ENCODE measurements around the gene KCNN1. TPM values are rescaled to one million over a fixed set of nuclear protein-coding genes. Genes with fewer than 3 reads are reported as not detected.

KCNN1 gene
- total and polyA plus RNA-seq, 9 of the 15 experiments (the other 6 are each of a cell fraction or from before 2014, with no cell fraction given), result 0.01 to 6.2 (median 0.72) TPM

- TF ChIP-seq PYGO2 (tag; IDR thresholded peaks at IDR 0.05) (peak; percentile 61; the same call in 1 of the 2 replicates), HDAC6 (IDR thresholded peaks at IDR 0.05; ENCODE audit: low read depth, low read length) (no peak), ZNF584 (CRISPR knock-in tag; IDR thresholded peaks at IDR 0.05; ENCODE audit: low read depth) (peak; percentile 98), BCL6 (CRISPR knock-in tag; IDR thresholded peaks at IDR 0.05) (peak; percentile 93), SIX5 (IDR thresholded peaks at IDR 0.05; ENCODE audit: borderline replicate concordance in 1 of 2, insufficient read depth in 1 of 2, low read depth in 1 of 2, low read length in 2 of 2) (peak; percentile 66 to 69), SNAPC5 (CRISPR knock-in tag; IDR thresholded peaks at IDR 0.05) (no peak), DDX20 (tag; IDR thresholded peaks at IDR 0.05; ENCODE audit: low read depth) (peak; percentile 87), ZNF77 (CRISPR knock-in tag; IDR thresholded peaks at IDR 0.05) (no peak), ETS2 (tag; IDR thresholded peaks at IDR 0.05; ENCODE audit: borderline replicate concordance, poor library complexity, severe bottlenecking) (no peak), NFXL1 (CRISPR knock-in tag; IDR thresholded peaks at IDR 0.05) (peak; percentile 76; the same call in 1 of the 2 replicates), ELF1 (tag; IDR thresholded peaks at IDR 0.05) (peak; percentile 70; the same call in 1 of the 2 replicates), KAT8 (IDR thresholded peaks at IDR 0.05; ENCODE audit: low read depth) (no peak), CHD2 (IDR thresholded peaks at IDR 0.05; ENCODE audit: low read depth, low read length) (no peak), ZNF695 (CRISPR knock-in tag; IDR thresholded peaks at IDR 0.05) (0 out of 2 replicates have a peak, but pooled peaks have one; percentile 58), NFE2L1 (tag; IDR thresholded peaks at IDR 0.05; ENCODE audit: borderline replicate concordance, low read depth) (no peak), SMARCE1 (IDR thresholded peaks at IDR 0.05) (no peak), ZNF121 (CRISPR knock-in tag; conservative IDR thresholded peaks at IDR 0.05) (no peak)
- TF ChIP-seq, protein P1, sequence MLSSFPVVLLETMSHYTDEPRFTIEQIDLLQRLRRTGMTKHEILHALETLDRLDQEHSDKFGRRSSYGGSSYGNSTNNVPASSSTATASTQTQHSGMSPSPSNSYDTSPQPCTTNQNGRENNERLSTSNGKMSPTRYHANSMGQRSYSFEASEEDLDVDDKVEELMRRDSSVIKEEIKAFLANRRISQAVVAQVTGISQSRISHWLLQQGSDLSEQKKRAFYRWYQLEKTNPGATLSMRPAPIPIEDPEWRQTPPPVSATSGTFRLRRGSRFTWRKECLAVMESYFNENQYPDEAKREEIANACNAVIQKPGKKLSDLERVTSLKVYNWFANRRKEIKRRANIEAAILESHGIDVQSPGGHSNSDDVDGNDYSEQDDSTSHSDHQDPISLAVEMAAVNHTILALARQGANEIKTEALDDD (IDR thresholded peaks at IDR 0.05), result no peak
- TF ChIP-seq, protein P2, sequence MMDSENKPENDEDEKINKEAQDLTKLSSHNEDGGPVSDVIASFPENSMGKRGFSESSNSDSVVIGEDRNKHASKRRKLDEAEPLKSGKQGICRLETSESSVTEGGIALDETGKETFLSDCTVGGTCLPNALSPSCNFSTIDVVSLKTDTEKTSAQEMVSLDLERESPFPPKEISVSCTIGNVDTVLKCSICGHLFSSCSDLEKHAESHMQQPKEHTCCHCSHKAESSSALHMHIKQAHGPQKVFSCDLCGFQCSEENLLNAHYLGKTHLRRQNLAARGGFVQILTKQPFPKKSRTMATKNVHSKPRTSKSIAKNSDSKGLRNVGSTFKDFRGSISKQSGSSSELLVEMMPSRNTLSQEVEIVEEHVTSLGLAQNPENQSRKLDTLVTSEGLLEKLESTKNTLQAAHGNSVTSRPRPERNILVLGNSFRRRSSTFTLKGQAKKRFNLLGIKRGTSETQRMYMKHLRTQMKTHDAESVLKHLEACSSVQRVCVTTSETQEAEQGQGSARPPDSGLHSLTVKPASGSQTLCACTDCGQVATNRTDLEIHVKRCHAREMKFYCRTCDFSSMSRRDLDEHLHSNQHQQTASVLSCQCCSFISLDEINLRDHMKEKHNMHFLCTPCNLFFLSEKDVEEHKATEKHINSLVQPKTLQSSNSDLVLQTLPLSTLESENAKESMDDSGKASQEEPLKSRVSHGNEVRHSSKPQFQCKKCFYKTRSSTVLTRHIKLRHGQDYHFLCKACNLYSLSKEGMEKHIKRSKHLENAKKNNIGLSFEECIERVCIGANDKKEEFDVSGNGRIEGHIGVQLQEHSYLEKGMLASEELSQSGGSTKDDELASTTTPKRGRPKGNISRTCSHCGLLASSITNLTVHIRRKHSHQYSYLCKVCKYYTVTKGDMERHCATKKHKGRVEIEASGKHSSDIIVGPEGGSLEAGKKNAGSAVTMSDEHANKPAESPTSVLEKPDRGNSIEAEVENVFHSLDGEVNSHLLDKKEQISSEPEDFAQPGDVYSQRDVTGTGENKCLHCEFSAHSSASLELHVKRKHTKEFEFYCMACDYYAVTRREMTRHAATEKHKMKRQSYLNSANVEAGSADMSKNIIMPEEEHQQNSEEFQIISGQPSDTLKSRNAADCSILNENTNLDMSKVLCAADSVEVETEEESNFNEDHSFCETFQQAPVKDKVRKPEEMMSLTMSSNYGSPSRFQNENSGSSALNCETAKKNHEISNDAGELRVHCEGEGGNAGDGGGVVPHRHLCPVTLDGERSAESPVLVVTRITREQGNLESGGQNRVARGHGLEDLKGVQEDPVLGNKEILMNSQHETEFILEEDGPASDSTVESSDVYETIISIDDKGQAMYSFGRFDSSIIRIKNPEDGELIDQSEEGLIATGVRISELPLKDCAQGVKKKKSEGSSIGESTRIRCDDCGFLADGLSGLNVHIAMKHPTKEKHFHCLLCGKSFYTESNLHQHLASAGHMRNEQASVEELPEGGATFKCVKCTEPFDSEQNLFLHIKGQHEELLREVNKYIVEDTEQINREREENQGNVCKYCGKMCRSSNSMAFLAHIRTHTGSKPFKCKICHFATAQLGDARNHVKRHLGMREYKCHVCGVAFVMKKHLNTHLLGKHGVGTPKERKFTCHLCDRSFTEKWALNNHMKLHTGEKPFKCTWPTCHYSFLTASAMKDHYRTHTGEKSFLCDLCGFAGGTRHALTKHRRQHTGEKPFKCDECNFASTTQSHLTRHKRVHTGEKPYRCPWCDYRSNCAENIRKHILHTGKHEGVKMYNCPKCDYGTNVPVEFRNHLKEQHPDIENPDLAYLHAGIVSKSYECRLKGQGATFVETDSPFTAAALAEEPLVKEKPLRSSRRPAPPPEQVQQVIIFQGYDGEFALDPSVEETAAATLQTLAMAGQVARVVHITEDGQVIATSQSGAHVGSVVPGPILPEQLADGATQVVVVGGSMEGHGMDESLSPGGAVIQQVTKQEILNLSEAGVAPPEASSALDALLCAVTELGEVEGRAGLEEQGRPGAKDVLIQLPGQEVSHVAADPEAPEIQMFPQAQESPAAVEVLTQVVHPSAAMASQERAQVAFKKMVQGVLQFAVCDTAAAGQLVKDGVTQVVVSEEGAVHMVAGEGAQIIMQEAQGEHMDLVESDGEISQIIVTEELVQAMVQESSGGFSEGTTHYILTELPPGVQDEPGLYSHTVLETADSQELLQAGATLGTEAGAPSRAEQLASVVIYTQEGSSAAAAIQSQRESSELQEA (IDR thresholded peaks at IDR 0.05; ENCODE audit: low read depth), result no peak
These were observed 34.2 kb upstream of the KCNN1 start, which contains the start of gene CCDC124 (continued) for GRCh38 chr19:17932485-17933338.

Data from K562 (cell line).